B cell (primary cell): ENCODE results near the gene GDF2.

Experiments used
- CTCF ChIP-seq: fragments of 200-600 bp; IDR thresholded peaks from one replicate; pipeline ENCODE4 v1.8.0; 2022; ENCODE audit warnings: antibody characterized with exemption, mild to moderate bottlenecking
- EZH2 ChIP-seq: IDR thresholded peaks from 2 replicates; pipeline ENCODE4 v1.6.1; 2012; ENCODE audit warnings: borderline replicate concordance, low read depth, mild to moderate bottlenecking, moderate library complexity, low read length; ENCODE audit not compliant: insufficient read depth, poor library complexity, severe bottlenecking

GRCh38 chr10:47332946-47333345 lies 10.7 kb downstream of the GDF2 start:
- TF ChIP-seq CTCF: no peak
- TF ChIP-seq EZH2: no peak
